ENCODE data around the gene GPR176.

Gene GPR176

DNA sequence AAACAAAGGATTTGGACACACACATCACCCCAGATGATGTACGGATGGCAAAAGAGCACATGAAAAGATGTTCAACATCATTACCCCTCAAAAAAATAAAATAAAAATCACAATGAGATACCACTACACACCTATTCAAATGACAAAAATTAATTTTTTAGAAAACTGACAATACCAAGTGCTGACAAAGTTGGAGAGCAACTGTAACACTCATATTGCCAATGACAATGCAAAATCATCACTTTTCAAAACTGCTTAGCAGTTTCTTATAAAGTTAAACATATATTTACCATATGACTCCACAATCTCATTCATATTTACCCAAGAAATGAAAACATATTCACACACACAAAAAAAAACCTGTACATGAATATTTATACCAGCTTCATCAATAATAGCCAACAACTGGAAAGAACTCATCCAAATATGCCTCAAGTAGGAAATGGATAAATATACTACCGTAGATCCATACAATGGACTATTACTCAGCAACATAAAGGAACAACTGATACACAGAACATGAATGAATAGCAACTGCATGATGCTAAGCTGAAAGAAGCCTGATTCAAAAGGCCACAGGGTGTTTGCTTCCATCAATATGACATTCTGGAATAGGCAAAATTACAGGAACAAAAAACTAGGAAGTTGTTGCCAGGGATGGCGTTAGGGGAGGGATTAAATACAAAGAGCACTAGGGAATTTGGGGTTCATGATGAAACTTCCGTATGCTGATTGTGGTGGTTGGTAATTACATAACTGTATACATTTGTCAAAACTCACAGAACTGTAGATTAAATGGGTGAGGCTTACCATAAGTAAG, 138.7 kb downstream of the GPR176 start:
- no peak for DNase-seq

DNA sequence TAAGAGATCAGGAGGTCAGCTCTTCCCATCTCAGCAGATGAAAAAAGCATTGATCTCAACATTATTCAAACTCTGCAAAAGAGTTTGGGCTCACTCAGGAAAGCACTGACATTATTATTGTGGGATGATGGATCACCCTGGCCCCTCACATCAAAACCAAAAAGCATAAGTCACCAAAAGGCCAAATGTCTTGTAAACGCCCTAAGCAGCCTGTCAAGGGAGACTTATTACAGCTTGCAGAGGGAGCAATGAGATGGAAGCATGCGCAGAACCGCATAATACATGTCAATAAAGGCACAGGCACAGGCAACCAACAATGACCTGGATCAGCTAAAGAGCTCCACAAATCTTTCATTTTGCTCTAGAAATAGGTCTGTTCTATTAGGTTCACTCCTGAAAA, 142.0 kb downstream of the GPR176 start:
- no peak for DNase-seq

DNA sequence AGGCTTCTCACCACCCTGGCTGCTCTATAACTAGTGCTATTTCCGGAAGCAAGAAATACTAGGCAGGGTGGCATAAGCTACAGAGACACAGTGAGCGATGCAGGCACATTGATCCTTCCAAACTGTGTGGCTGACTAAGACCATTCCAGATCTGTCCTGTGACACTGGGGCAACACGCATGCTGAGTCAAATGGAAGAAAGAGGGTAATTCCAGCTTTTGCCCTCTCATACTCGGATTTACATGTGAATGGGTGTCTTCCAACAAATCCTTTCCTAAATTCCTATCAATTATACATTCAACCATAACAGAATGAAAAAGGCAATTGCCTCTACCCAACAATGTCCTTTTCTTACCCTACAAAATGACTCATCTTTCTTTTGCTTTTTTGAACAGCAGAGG, 142.6 kb downstream of the GPR176 start:
- no peak for DNase-seq

DNA sequence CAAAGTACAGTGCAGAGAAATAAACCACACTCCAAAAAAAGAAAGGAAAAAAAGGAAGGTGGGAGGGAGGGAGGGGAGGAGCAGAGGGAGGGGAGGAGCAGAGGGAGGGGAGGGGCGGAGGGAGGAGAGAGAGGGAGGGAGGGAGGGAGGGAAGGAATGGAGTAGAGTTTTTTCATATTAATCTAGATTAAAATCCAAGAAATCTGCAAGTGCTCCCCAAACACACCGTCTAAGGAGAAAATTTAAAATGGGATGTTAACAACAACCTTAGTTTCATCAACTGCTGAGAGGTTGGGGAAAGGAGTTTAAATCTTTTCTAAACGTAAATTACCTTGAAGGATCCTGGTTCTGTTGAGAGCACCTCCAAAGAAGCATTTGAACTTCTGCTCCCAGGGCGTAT, 144.0 kb downstream of the GPR176 start:
- DNase-seq = no peak

DNA sequence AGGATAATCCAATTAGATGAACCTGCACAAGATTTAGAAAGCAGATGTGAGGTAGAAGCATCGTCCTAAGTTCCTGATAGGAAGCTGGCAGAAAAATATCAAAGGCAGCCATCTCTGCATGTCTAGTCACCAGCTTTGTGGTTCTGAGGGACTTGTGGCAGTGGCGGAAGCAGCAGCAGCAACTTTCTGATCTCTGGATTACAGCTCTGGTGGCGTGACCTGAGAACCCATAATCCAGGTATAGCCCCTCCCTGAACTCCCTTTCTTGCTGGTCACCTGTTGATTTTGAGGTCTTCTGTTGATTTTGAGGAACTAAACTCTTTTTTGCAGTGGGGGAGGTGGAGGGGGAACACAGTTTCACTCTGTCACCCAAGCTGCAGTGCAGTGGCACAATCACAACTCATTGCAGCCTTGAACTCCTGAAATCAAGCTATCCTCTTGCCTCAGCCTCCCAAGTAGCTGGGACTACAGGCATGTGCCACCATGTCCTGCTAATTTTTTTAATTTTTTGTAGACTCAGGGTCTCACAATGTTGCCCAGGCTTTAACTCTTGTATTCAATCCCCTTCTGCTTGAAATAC, 145.3 kb downstream of the GPR176 start:
- DNase-seq = no peak

DNA sequence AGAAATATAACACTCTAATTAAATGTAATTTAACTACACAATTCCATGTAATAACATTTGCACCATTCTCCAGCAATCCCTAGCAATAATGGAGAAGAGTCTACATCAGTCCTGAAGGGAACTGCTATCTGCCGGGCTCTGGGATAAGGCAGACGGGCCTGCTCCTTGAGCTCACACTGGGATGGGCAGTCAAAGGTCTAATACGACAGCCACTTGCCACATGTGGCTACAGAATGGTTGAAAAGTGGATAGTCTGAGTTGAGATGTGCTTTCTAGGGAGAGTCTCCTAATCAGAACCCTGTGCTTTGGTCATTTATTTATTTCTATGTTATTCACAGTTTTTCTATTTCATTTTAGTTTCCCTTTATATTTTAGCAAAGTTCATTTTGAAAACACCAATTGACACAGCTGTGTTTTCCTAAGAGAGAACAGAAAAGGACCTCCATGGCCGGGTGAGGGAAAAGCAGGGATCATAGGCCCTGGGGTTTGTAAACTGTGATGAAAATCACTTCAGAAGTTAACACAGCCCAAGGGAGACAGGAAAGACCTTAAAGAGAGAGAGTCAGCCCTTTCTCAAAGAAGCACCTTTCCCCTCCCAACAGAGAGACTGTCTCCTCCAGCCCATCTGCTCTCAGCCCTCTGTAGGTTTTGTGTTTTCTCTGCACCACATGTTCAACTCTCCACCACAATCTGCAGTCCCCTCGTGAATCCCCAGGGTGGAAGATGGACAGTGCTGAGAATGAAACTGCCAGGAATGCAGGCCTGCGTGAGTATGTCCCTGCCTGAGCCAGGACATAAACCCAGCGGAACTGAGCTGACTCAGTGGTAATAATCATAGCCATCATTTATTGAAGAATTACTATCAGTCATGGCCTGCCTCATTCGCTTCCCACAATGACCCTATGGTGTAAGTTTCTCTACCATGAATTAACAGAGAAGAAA, 149.0 kb downstream of the GPR176 start:
- no peak for DNase-seq

DNA sequence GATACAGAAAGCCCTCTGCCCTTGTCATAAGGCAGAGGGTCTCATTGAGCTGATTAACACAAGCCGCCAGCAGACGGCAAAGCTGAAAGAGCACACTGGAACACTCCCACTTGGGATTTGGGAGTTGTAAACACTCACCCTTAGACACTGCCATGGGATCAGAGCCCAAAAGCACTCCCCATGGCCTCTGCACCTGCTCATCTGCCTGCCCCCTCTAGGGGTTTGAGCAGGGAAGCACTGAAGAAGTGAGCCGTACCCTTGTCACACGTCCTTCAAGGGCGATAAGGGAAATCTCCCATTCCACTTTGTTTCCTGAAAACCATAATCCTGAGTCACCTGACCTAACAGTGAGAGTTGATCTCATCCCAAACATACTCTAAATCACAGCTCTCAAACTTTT, 152.1 kb downstream of the GPR176 start:
- DNase-seq = no peak

DNA sequence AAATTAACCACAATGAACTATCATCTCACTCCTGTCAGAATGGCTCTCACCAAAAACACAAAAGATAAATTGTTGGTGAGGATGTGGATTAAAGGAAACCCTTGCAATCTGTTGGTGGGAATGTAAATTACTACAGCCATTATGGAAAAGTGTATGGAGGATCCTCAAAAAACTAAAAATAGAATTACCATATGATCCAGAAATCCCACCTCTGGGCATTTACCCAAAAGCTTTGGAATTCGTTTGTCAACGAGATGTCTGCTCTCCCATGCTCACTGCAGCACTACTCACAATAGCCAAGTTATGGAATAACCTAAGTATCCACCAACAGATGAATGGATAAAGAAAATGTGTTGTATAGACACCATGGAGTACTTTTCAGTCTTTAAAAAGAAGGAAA, 159.1 kb downstream of the GPR176 start:
- DNase-seq = no peak

DNA sequence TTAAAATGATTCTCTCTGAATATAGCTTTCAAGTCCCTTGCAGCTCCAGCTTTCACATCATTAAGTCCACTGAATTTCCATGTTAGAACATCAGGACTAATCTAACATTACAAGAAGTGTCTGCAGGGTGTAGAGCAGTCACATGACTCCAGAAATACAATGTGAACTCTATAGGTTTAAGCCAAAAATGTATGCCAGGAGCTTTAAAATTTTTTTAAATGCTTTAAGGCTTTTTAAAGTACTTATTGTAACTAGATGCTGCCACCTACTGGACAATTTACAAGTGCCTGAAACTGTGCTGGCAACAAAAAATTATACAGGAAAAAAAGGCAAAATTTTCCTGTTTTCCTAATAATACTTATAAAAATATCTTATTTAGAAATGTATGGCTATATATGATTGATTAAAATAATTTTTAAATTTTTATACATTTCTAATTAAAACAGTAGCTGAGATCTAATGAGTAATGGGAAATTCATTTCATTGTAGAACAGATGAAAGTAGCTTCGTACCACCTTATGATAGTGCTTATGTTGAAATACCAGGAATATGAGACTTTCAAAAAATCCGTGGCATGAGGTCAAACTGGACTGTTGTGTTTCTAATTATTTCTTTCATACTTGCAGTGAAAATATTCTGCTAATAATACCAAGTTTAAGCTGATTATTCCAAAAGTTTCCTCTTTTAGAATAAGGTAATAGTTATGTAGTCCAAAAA, 163.1 kb downstream of the GPR176 start:
- DNase-seq = no peak

DNA sequence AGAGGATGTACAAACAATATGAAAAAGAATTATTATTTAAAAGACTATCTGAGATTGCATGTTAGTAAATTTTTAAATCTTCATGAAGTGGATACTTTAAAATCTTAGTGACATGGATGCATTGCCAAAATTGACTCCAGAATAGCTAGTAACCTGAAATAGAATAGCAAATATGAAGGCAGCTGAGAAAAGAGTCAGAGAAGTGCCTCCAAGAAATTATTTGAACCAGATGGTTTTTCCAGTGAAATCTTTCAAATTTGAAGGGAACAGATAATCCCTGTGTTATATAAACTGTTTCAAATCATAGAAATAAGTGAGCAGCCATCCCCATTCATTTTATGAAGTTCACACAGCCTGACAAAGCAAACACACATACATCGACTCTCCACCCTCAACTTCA, 167.1 kb downstream of the GPR176 start:
- no peak for DNase-seq

DNA sequence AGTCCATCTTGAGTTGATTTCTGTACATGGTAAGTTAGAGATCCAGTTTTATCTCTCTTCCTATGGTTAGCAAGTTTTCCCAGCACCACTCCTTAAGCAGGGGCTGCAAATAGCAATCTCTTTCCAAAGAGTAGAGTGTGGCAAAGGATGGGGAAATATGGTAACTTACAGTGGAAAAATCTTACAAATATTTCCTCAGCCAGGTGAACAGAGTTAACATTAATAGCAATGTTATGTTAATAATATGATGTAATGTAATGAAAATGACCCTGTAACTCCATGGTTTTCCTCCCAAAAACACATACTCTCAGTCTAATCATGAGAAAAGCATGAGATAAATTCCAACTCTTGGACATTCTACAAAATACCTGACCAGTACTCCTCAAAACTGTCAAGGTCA, 167.8 kb downstream of the GPR176 start:
- DNase-seq = no peak

Data from cerebellar nuclear complex (tissue), 1 donor.